GM19239 (cell line): ENCODE results near the gene TLX3.
"Not testable (repeated sequence)": the region's sequence is repeated elsewhere in the genome, so short reads cannot be mapped to it uniquely, and the experiment has no call there.

ENCODE experiments used
- DNase-seq: peaks from one replicate; pipeline ENCODE4 v3.0.0; 2011; ENCODE audit warnings: low spot score; ENCODE audit not compliant: insufficient read length
- FAIRE-seq: peaks from 2 replicates; lab custom pipeline; 2011; peaks lifted over from hg19 to GRCh38; lab: Jason Lieb, UNC

TLX3 gene

GRCh38 chr5:171308453-171309275 lies at the start of gene TLX3:
Gene TLX3, plus strand, starts transcription at chr5:171309248. Its CDS starts 118 bp downstream, at chr5:171309366.
- FAIRE-seq = no peak
- no peak for DNase-seq

- DNase-seq (no peak), FAIRE-seq (no peak)
These were observed 47.7 kb upstream of the TLX3 start for GRCh38 chr5:171261361-171261760.

GRCh38 chr5:171261904-171262303 lies 47.1 kb upstream of the TLX3 start:
- no peak for DNase-seq
- FAIRE-seq = no peak

GRCh38 chr5:171263181-171263580 lies 45.9 kb upstream of the TLX3 start:
- DNase-seq (no peak), FAIRE-seq (no peak)

- DNase-seq (no peak), FAIRE-seq (no peak)
These were observed 44.2 kb upstream of the TLX3 start for GRCh38 chr5:171264843-171265242.

GRCh38 chr5:171268700-171269620 lies 40.1 kb upstream of the TLX3 start:
- DNase-seq (no peak), FAIRE-seq (no peak)

- FAIRE-seq = no peak
- DNase-seq = no peak
These were observed 39.3 kb upstream of the TLX3 start for GRCh38 chr5:171269717-171270116.

GRCh38 chr5:171270136-171270535 lies 38.9 kb upstream of the TLX3 start:
- FAIRE-seq (no peak), DNase-seq (no peak)

GRCh38 chr5:171271798-171272197 lies 37.2 kb upstream of the TLX3 start:
- no peak for FAIRE-seq
- DNase-seq = no peak

- FAIRE-seq (no peak), DNase-seq (no peak)
These were observed 35.8 kb upstream of the TLX3 start for GRCh38 chr5:171272996-171273970.

GRCh38 chr5:171275841-171276544 lies 33.1 kb upstream of the TLX3 start:
- FAIRE-seq = no peak
- no peak for DNase-seq

- DNase-seq (no peak), FAIRE-seq (no peak)
These were observed 25.3 kb upstream of the TLX3 start for GRCh38 chr5:171283753-171284152.

- DNase-seq = no peak
These were observed 23.6 kb upstream of the TLX3 start for GRCh38 chr5:171285465-171285864.

GRCh38 chr5:171288066-171288465 lies 21.0 kb upstream of the TLX3 start:
- FAIRE-seq = no peak

More at GRCh38 chr5:171285465-171285864, 23.6 kb upstream of the TLX3 start:
- FAIRE-seq = no peak

GRCh38 chr5:171291371-171291770 lies 17.7 kb upstream of the TLX3 start:
- DNase-seq = no peak
- FAIRE-seq = no peak

More at GRCh38 chr5:171288066-171288465, 21.0 kb upstream of the TLX3 start:
- no peak for DNase-seq

GRCh38 chr5:171295299-171295698 lies 13.7 kb upstream of the TLX3 start:
- no peak for FAIRE-seq
- no peak for DNase-seq

- FAIRE-seq = no peak
These were observed 13.2 kb upstream of the TLX3 start for GRCh38 chr5:171295801-171296200.

GRCh38 chr5:171297941-171298340 lies 11.1 kb upstream of the TLX3 start:
- DNase-seq, FAIRE-seq: not testable (repeated sequence)

More at GRCh38 chr5:171295801-171296200, 13.2 kb upstream of the TLX3 start:
- no peak for DNase-seq

GRCh38 chr5:171299228-171299627 lies 9.8 kb upstream of the TLX3 start:
- no peak for FAIRE-seq
- no peak for DNase-seq
